ENCODE data around the gene TXNL1. TPM values are rescaled to one million over a fixed set of nuclear protein-coding genes. Genes with fewer than 3 reads are reported as not detected.
A peak's percentile ranks its signal among the peaks of the same experiment; 100 is the strongest.

Gene TXNL1
- total RNA-seq, 1 donor from 2014 or later: 74.0 TPM

- Mint-ChIP-seq H3K27me3 (ENCODE audit: unreplicated experiment) (no peaks in the 10 kb centered on the region), H3K9me3 (ENCODE audit: unreplicated experiment) (no peaks in the 10 kb centered on the region), H3K36me3 (ENCODE audit: low read depth, unreplicated experiment) (no peaks in the 10 kb centered on the region), H3K4me3 (ENCODE audit: unreplicated experiment) (no peak overlapping the region), H3K4me1 (ENCODE audit: unreplicated experiment) (peaks cover 8% of the 10 kb centered on the region), H3K27ac (ENCODE audit: unreplicated experiment) (peak overlapping the region; percentile 31)
- no peak for DNase-seq (ENCODE audit: low spot score)
- no peak for TF ChIP-seq CTCF (IDR thresholded peaks at IDR 0.05; ENCODE audit: unreplicated experiment)
Observed at GRCh38 chr18:56647951-56648893, 9.8 kb upstream of the TXNL1 start.

- Mint-ChIP-seq H3K9me3 (ENCODE audit: unreplicated experiment) (no peaks in the 10 kb centered on the region), H3K27me3 (ENCODE audit: unreplicated experiment) (peaks cover 4% of the 10 kb centered on the region), H3K4me1 (ENCODE audit: unreplicated experiment) (peaks cover 5% of the 10 kb centered on the region), H3K27ac (ENCODE audit: unreplicated experiment) (no peak overlapping the region), H3K4me3 (ENCODE audit: unreplicated experiment) (no peak overlapping the region), H3K36me3 (ENCODE audit: low read depth, unreplicated experiment) (no peaks in the 10 kb centered on the region)
- TF ChIP-seq CTCF (IDR thresholded peaks at IDR 0.05; ENCODE audit: unreplicated experiment): no peak
- DNase-seq (ENCODE audit: low spot score): no peak
Observed at GRCh38 chr18:56647071-56647470, 8.7 kb upstream of the TXNL1 start.

- Mint-ChIP-seq H3K9me3 (ENCODE audit: unreplicated experiment) (no peaks in the 10 kb centered on the region), H3K4me1 (ENCODE audit: unreplicated experiment) (peaks cover 1% of the 10 kb centered on the region), H3K27ac (ENCODE audit: unreplicated experiment) (no peak overlapping the region), H3K36me3 (ENCODE audit: low read depth, unreplicated experiment) (no peaks in the 10 kb centered on the region), H3K4me3 (ENCODE audit: unreplicated experiment) (no peak overlapping the region), H3K27me3 (ENCODE audit: unreplicated experiment) (peaks cover 4% of the 10 kb centered on the region)
- no peak for DNase-seq (ENCODE audit: low spot score)
- peak; percentile 72 for TF ChIP-seq CTCF (IDR thresholded peaks at IDR 0.05; ENCODE audit: unreplicated experiment)
Observed at GRCh38 chr18:56645415-56646016, 7.1 kb upstream of the TXNL1 start.

- peaks cover 8% of the 10 kb centered on the region for H3K4me1 Mint-ChIP-seq (ENCODE audit: unreplicated experiment)
- peaks cover 7% of the 10 kb centered on the region for H3K27me3 Mint-ChIP-seq (ENCODE audit: unreplicated experiment)
- H3K36me3 Mint-ChIP-seq (ENCODE audit: low read depth, unreplicated experiment): no peaks in the 10 kb centered on the region
- TF ChIP-seq CTCF (IDR thresholded peaks at IDR 0.05; ENCODE audit: unreplicated experiment): no peak
- DNase-seq (ENCODE audit: low spot score): no peak
- no peaks in the 10 kb centered on the region for H3K9me3 Mint-ChIP-seq (ENCODE audit: unreplicated experiment)
- H3K27ac Mint-ChIP-seq (ENCODE audit: unreplicated experiment): no peak overlapping the region
- H3K4me3 Mint-ChIP-seq (ENCODE audit: unreplicated experiment): no peak overlapping the region
Observed at GRCh38 chr18:56643381-56643780, 5.0 kb upstream of the TXNL1 start.
